COLO668 (cell line): ENCODE measurements around the gene CEACAM4.

Source experiments
- DNase-seq: peaks from one replicate; lab custom pipeline; 2025; ENCODE audit not compliant: unreplicated experiment; lab: John Stamatoyannopoulos, UW

Gene CEACAM4

DNA sequence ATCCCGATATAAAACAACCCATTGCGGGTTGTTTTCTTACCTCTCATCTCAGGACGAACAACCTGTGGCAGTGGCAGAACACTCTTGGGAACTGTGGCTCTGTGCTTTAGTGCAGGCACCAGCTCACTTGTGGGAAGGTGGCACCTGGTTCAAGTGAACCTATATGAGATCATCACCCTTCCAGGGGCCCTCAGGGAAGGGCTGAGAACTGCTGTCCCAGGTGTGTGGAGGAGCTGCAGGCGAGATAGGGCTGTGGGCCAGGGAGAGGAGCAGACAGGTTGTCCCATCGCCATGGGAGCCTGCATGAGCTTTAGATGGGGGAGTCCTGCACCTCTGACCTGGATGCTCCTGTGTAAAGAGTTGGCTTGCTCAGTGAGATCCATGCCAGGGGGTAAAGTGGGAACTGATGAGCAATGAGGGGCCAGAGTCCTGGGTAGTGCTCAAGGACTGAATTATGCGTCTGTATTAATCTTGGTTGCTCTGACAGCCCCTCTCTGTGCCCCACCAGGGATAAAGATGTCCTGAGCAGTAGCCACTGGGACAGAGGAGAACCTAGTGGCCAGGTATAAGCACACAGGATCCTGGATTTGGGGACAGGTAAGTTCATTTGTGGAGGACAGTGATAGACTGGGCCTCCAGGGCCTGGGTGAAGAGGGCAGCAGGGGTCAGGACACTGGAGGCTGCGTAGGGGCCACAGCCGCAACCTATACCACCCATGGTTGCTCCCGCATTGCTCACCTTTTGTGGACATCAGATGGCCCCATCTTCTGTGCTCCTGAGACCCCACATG, 8.7 kb downstream of the CEACAM4 start:
- no peak for DNase-seq

GRCh38 chr19:41616792-41617621, 9.9 kb downstream of the CEACAM4 start:
- no peak for DNase-seq

DNA sequence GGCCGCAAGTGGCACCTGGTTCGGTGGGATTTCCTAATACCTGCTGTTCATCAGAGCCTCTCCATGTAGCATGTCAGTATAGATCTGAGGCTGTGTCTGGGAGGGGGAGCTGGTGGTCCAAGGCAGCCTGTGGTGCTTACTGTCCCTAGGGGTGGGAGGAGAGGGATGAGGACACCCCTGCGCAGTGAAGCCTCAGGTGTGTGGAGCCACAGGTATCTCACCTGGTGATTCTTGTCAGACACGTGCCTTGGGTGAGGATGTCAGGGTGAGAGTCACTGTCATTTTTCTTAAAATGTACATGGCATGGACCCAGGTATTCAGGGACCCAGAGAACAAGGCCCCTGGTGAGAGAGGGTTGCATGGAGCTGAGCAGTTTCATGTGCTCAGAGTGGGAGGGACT, 11.7 kb downstream of the CEACAM4 start:
- DNase-seq = no peak

DNA sequence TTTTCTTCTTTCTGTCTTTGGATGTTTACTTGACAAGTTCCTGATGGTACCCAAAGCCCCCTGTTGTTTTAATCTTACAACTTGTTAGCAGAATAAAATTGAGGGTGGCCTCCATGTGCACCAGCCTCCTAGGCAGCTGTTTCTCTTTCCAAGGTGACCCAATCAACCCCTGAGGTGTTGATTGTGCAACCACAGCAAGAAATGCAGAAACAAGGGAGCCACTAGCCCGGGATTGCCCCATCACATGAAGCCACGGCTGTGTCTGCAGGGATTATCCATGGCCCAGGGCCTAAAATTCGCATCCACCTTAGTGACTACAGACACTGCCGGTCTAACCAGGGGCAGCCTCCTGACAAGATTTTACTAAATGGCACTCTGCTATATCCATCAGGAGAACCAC, 14.4 kb downstream of the CEACAM4 start:
- no peak for DNase-seq

DNA sequence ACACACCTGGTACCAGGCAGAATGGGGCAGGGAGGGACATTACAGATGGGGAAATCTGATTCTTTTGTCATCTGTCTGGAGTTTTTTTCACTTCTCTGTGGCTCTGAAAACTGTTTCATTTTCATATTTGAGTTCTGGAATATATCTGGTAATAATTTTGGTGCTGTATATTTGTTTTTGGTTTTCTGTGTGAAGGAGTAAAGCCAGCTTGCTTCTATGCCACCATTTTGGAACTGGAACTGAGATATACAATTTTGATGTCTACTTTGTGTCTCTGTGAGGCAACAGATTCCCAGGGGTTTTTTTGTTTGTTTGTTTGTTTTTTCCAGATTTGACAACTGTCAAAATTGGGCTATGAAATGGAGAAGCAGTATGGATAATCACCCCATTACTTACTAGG, 16.1 kb downstream of the CEACAM4 start:
- DNase-seq = no peak

GRCh38 chr19:41607668-41608067, 19.2 kb downstream of the CEACAM4 start:
- DNase-seq = no peak

GRCh38 chr19:41606215-41606837, 20.5 kb downstream of the CEACAM4 start:
- DNase-seq = no peak

DNA sequence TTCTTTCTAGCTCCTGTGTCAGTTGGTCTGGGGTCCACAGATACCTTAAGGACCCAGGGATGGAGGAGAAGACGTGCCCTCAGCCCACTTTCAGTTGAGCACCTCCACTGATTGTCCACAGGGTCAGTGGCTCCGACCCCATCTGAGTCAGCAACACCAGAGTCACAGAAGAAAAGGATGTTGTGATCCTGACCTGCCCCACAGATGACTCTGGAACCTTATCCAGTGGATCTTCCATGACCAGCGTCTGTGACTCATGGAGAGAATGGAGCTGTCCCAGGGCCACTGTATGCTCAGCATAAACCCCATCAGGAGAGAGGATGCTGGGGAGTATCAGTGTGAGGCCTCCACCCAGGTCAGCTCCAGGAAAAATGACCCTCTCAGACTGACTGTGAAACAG, 22.0 kb downstream of the CEACAM4 start:
- no peak for DNase-seq

DNA sequence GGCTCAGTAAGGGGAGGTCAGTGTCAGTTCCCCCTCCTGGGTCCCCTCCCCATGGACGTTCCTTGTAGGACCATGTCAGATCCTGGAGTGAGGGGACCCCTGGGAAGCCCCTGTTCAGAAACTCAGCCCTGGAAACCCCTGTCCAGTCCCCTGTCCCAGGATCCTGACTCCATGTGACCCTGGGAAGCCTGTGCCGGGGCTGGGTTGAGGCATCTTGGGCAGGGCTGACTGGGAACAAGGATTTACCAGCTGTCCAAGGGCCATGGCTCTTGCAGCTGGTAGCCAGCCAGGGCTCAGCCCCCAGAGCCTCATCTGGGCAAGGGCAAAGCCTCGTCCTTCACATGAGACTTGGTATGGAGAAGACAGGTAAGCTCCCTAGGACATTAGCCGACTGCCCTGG, 25.1 kb downstream of the CEACAM4 start:
- DNase-seq = no peak

GRCh38 chr19:41599175-41599966, 27.5 kb downstream of the CEACAM4 start:
- DNase-seq = no peak

GRCh38 chr19:41597600-41598041, 29.3 kb downstream of the CEACAM4 start:
- DNase-seq = peak; percentile 58

DNA sequence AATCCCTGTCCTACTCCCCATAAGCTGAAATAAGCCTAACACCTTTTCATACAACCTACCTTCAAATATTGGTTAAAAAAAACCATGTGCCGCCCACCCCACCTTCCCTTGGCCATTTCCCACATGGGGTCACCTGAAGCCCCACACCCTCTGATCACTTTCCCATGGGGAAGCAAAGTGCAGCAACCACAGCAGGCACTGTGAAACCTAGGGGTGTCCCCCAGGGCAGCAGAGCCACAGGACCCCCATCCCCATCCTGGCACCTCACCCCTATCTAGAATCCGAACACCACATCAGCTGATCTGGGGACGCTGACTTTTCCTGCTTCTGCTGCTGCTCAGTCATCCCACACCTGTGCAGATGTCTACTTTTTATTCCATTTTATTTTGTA, 31.0 kb downstream of the CEACAM4 start:
- no peak for DNase-seq

DNA sequence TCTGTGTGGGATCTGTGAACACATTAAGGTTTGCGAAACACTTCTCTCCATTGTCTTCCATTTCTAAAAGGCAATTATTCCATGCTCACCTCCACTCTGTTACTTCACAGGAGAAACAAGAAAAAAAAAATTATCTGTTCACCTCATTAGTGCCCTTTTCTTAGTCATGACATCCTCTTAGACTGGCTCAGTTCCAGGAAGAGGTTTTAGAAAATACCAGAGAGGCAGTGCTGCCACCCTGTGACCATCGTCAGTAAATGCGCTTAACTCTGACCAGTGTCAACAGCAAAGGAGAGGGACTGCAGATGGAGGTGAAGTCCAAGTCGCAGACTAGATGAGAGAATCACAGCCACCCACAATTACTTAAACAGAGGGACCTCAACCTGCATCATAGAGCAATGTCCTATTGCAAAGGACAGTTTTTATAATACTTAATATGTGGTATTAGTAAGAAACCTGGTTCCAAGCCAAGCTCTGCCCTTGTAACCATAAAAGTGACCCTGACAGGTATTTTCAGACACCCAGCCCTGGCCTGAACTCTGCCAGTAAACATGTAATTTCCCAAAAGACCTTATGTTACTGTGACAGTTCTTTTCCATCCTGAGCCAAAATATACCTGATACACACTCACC, 31.5 kb downstream of the CEACAM4 start:
- peak; percentile 49 for DNase-seq

DNA sequence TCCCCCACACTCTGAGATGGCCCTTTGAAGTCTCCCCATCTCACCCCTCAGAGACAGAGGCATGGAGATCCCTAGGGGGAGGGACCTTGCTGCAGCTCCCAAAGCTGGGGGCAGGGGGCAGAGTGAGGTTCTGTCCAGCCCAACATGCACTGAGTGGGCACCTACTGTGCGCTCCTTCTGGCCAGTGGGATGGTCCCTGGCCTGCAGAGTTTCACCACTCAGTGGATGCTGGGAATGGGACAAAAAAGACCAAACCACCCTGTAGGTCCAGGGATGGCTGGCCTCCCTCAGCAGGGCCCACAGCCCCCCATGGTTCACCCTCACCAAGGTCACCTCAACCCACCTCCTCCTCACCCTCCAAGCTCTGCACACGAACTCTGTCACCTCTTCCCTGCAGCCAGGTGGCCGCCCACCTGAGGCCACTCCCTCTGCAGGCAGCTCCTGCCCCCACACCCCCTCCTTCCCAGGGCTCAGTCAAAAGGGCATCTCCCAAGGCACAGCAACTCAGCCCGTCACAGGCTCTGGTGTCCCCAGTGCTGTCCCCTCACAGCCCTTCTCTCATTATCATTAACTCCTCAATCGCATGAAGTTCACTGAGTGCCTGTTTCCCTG, 34.8 kb downstream of the CEACAM4 start:
- no peak for DNase-seq

DNA sequence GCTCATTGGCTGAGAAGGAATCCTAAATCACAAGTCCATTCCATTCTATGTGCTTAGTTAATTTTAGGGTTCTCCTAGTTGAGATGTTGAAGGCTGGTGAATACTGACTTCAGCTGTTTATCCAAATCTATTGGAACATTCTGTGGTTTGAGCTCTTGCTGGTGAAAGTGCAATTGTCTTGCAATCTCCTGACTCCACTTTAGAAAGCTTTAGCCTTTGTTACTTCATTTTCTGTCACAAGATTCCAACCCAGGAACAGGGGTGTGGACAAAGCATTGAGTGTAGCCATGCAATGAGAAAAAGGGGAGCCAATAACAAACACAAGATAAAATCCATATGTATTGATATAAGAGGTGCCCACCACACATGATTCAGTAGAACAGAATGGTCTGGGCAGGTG, 35.9 kb downstream of the CEACAM4 start:
- no peak for DNase-seq

DNA sequence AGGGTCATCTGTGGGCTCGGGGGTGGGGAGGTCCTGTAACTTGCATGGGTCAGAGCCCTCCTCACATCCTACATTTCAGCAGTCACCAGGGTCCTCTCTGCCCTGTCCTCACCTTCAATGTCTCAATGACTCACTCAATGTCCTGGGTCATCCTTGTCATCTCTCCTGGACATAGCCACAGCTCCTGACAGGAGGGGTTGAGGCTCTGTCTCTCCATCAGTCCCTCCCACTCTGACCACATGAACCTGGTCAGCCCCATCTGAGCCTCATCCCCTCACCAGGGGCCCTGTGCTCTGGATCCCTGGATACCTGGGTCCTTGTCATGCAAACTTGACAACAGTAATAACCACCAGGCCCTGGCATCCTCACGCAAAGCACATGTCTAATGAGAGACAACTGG, 37.5 kb downstream of the CEACAM4 start:
- DNase-seq = no peak

GRCh38 chr19:41588497-41589209, 38.2 kb downstream of the CEACAM4 start:
- DNase-seq = no peak

DNA sequence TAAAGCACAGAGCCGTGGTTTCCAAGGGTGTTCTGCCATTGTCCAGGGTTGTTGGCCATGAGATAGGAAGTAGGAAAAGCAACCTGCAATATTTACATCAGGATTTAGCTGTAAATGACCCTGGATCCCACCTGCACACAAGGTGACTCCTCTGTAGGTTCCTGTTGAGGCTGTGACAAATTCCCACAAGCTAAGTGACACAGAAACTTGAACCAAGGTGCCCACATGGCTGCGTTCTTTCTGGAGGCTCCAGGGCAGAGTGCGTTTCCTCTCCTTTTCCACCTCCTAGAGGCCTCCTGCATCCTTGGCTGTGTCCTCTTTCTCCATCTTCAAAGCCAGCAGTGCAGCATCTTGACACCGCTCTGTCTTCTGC, 39.0 kb downstream of the CEACAM4 start:
- DNase-seq = no peak

GRCh38 chr19:41587101-41587837, 39.6 kb downstream of the CEACAM4 start:
- DNase-seq = no peak
